H9 (cell line): ENCODE data around the gene LRRC37A3. TPM values are rescaled to one million over a fixed set of nuclear protein-coding genes. Genes with fewer than 3 reads are reported as not detected.
"Not testable (repeated sequence)": the region's sequence is repeated elsewhere in the genome, so short reads cannot be mapped to it uniquely, and the experiment has no call there.

Experiments used
- DNase-seq: peaks from one replicate; pipeline ENCODE4 v3.0.0-alpha.2; 2017
- H2AFZ ChIP-seq: one replicate; pipeline ENCODE4 v1.6.1; 2013; ENCODE audit warnings: mild to moderate bottlenecking, low read length, control low read depth, moderate library complexity
- H2AK5ac ChIP-seq: 2 replicates; pipeline ENCODE4 v1.6.1; 2013; ENCODE audit warnings: low read length, control low read depth, mixed read lengths; ENCODE audit not compliant: insufficient read length
- H2BK120ac ChIP-seq: one replicate; pipeline ENCODE4 v1.6.1; 2013; ENCODE audit warnings: low read depth, mild to moderate bottlenecking, low read length, control low read depth, inconsistent platforms; ENCODE audit not compliant: poor library complexity, severe bottlenecking
- H2BK12ac ChIP-seq: 2 replicates; pipeline ENCODE4 v1.6.1; 2013; ENCODE audit warnings: low read length, control low read depth, mixed read lengths, low read depth; ENCODE audit not compliant: insufficient read length
- H2BK15ac ChIP-seq: 2 replicates; pipeline ENCODE4 v1.6.1; 2013; ENCODE audit warnings: low read depth, low read length, control low read depth
- H2BK20ac ChIP-seq: one replicate; pipeline ENCODE4 v1.6.1; 2013; ENCODE audit warnings: low read depth, mild to moderate bottlenecking, low read length, control low read depth, inconsistent platforms; ENCODE audit not compliant: poor library complexity, severe bottlenecking
- H2BK5ac ChIP-seq: 2 replicates; pipeline ENCODE4 v1.6.1; 2013; ENCODE audit warnings: low read length, control low read depth, mixed read lengths; ENCODE audit not compliant: insufficient read length
- H3K14ac ChIP-seq: 2 replicates; pipeline ENCODE4 v1.6.1; 2013; ENCODE audit warnings: low read length, control low read depth; ENCODE audit not compliant: insufficient read depth
- H3K18ac ChIP-seq: 2 replicates; pipeline ENCODE4 v1.6.1; 2013; ENCODE audit warnings: low read depth, mild to moderate bottlenecking, mixed read lengths, low read length, control low read depth; ENCODE audit not compliant: insufficient read length
- H3K23ac ChIP-seq: 2 replicates; pipeline ENCODE4 v1.6.1; 2013; ENCODE audit warnings: low read length, control low read depth, mixed read lengths, low read depth; ENCODE audit not compliant: insufficient read length
- H3K23me2 ChIP-seq: 2 replicates; pipeline ENCODE4 v1.6.1; 2013; ENCODE audit warnings: low read depth, mild to moderate bottlenecking, mixed read lengths, low read length, control low read depth; ENCODE audit not compliant: insufficient read length, poor library complexity, severe bottlenecking
- H3K27ac ChIP-seq: 2 replicates; pipeline ENCODE4 v1.5.1; 2013; ENCODE audit warnings: low read length, control low read depth, mixed read lengths, low read depth; ENCODE audit not compliant: insufficient read length
- H3K27me3 ChIP-seq: 2 replicates; pipeline ENCODE4 v1.6.1; 2013; ENCODE audit warnings: low read length, control low read depth, inconsistent platforms; ENCODE audit not compliant: insufficient read depth
- H3K4ac ChIP-seq: 2 replicates; pipeline ENCODE4 v1.6.1; 2013; ENCODE audit warnings: low read depth, mild to moderate bottlenecking, control low read depth, inconsistent platforms, low read length, moderate library complexity
- H3K4me1 ChIP-seq: 2 replicates; pipeline ENCODE4 v1.6.1; 2013; ENCODE audit warnings: low read length, control low read depth, inconsistent platforms; ENCODE audit not compliant: insufficient read depth
- H3K4me2 ChIP-seq: 2 replicates; pipeline ENCODE4 v1.6.1; 2013; ENCODE audit warnings: low read length, control low read depth, mixed read lengths; ENCODE audit not compliant: insufficient read length, insufficient read depth
- H3K56ac ChIP-seq: 2 replicates; pipeline ENCODE4 v1.6.1; 2013; ENCODE audit warnings: low read depth, mild to moderate bottlenecking, mixed read lengths, low read length, control low read depth; ENCODE audit not compliant: insufficient read length
- H3K79me1 ChIP-seq: 2 replicates; pipeline ENCODE4 v1.6.1; 2013; ENCODE audit warnings: low read depth, mild to moderate bottlenecking, moderate library complexity, low read length, control low read depth, inconsistent platforms; ENCODE audit not compliant: insufficient read depth, poor library complexity, severe bottlenecking
- H3K79me2 ChIP-seq: 2 replicates; pipeline ENCODE4 v1.6.1; 2013; ENCODE audit warnings: low read length, control low read depth, inconsistent platforms; ENCODE audit not compliant: insufficient read depth
- H3K9ac ChIP-seq: 2 replicates; pipeline ENCODE4 v1.6.1; 2013; ENCODE audit warnings: low read length, control low read depth, mixed read lengths; ENCODE audit not compliant: insufficient read length; ENCODE audit errors: extremely low read depth
- H3K9me3 ChIP-seq: one replicate; pipeline ENCODE4 v1.6.1; 2013; ENCODE audit warnings: low read depth, low read length, inconsistent platforms; ENCODE audit not compliant: control insufficient read depth
- H3T11ph ChIP-seq: one replicate; pipeline ENCODE4 v1.6.1; 2013; ENCODE audit warnings: mild to moderate bottlenecking, low read length, control low read depth, inconsistent platforms
- H4K20me1 ChIP-seq: one replicate; pipeline ENCODE4 v1.6.1; 2013; ENCODE audit not compliant: control insufficient read depth, insufficient read length, insufficient read depth
- H4K5ac ChIP-seq: 2 replicates; pipeline ENCODE4 v1.6.1; 2013; ENCODE audit warnings: low read depth, mild to moderate bottlenecking, mixed read lengths, low read length, control low read depth; ENCODE audit not compliant: insufficient read length
- H4K8ac ChIP-seq: replicated peaks from 2 replicates; pipeline ENCODE4 v1.6.1; 2013; ENCODE audit warnings: low read length, control low read depth, mixed read lengths, low read depth; ENCODE audit not compliant: insufficient read length
- H4K91ac ChIP-seq: 2 replicates; pipeline ENCODE4 v1.6.1; 2013; ENCODE audit warnings: low read depth, mild to moderate bottlenecking, moderate library complexity, mixed read lengths, low read length, control low read depth; ENCODE audit not compliant: insufficient read length
- H3K27ac Mint-ChIP-seq, 3 experiments: 2 replicates in 2 of 3; 3 replicates in 1 of 3; pipeline ENCODE4 v1.8.0; 2020 to 2021; ENCODE audit warnings: mixed read lengths in 3 of 3, mild to moderate bottlenecking in 1 of 3, moderate library complexity in 1 of 3
- H3K27me3 Mint-ChIP-seq: 2 replicates; pipeline ENCODE4 v1.8.0; 2021; ENCODE audit warnings: low read depth, mild to moderate bottlenecking, moderate library complexity, mixed read lengths
- H3K36me3 Mint-ChIP-seq, 3 experiments: 2 replicates in 2 of 3; 3 replicates in 1 of 3; pipeline ENCODE4 v1.8.0; 2020 to 2021; ENCODE audit warnings: low read depth in 3 of 3, mixed read lengths in 3 of 3; ENCODE audit not compliant: insufficient read depth in 1 of 3
- H3K4me1 Mint-ChIP-seq, 2 experiments: 2 replicates each; pipeline ENCODE4 v1.8.0; 2020; ENCODE audit warnings: mixed read lengths in 2 of 2
- H3K4me3 Mint-ChIP-seq, 2 experiments: 2 replicates in 1 of 2; 3 replicates in 1 of 2; pipeline ENCODE4 v1.8.0; 2020 to 2021; ENCODE audit warnings: mild to moderate bottlenecking in 2 of 2, mixed read lengths in 2 of 2, moderate library complexity in 1 of 2
- H3K9me3 Mint-ChIP-seq, 2 experiments: 2 replicates in 1 of 2; 3 replicates in 1 of 2; pipeline ENCODE4 v1.8.0; 2020; ENCODE audit warnings: mild to moderate bottlenecking in 2 of 2, mixed read lengths in 2 of 2, moderate library complexity in 1 of 2
- WGBS: extraction: QIAGEN DNeasy Blood & Tissue Kit; methylation state at CpG from one replicate; pipeline ENCODE4 v1.1.7; 2013; ENCODE audit warnings: missing lambda C conversion rate, low lambda C conversion rate, mixed read lengths; ENCODE audit not compliant: insufficient read length; ENCODE audit errors: extremely low coverage; 5-methylcytosine and 5-hydroxymethylcytosine counted together
- total RNA-seq: library from RNA; stranded (reverse); gene quantifications from 2 replicates; pipeline ENCODE4 v1.2.1, GENCODE V29; 2021
- TF ChIP-seq, protein P1 (sequence below): fragments of 200-600 bp; sonication (generic); conservative IDR thresholded peaks from 3 replicates; pipeline ENCODE4 v1.8.0; 2021; ENCODE audit warnings: antibody characterized with exemption, mild to moderate bottlenecking

Gene LRRC37A3
- total RNA-seq, 1 experiment from 2014 or later, result 5.4 TPM

DNA sequence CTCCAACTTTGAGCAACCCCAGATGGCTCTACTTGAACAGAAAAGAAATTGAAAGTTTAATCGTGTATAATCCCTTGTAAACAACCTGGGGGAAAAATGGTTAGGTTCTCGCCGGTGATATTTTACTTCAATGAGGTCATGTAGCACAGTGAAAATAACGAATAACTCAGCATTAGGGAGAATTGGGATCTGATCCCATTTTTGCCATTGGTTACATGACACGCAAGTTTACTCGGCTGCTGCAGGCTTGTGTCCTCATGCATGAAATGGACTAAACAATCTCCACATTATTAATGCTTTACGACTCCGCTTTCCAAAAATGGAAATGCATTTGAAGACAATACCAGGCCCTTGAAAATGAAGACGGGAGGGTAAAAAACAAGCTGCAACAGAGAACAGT lies 45.5 kb upstream of the LRRC37A3 start:
- Histone ChIP-seq H2BK5ac (no peak overlapping the region), H3K56ac (no peak overlapping the region), H2AK5ac (no peak overlapping the region), H4K91ac (no peak overlapping the region), H4K8ac (no peak overlapping the region), H3K9ac (no peak overlapping the region), H3K4me2 (no peak overlapping the region), H3K23me2 (no peaks in the 10 kb centered on the region), H4K5ac (no peak overlapping the region), H3K27ac (no peak overlapping the region), H2BK20ac (no peak overlapping the region), H3K4me1 (no peaks in the 10 kb centered on the region), H3K23ac (no peak overlapping the region), H3T11ph (no peak overlapping the region), H3K9me3 (no peaks in the 10 kb centered on the region), H3K18ac (no peak overlapping the region), H2BK15ac (no peak overlapping the region), H2BK120ac (no peak overlapping the region), H2AFZ (no peak overlapping the region), H3K4ac (no peak overlapping the region), H4K20me1 (no peaks in the 10 kb centered on the region), H3K27me3 (no peaks in the 10 kb centered on the region), H3K79me1 (no peaks in the 10 kb centered on the region), H2BK12ac (no peak overlapping the region), H3K14ac (no peak overlapping the region), H3K79me2 (no peaks in the 10 kb centered on the region)
- WGBS, result no CpG with 5 or more reads among the region's 9 CpGs
- Mint-ChIP-seq H3K36me3 (no peaks in the 10 kb centered on the region), H3K4me1 (peaks cover 0 to 15% of the 10 kb centered on the region in 2 experiments; a peak in 2 of 4 replicates), H3K27me3 (peaks cover 24% of the 10 kb centered on the region), H3K27ac (no peak overlapping the region), H3K4me3 (no peak overlapping the region), H3K9me3 (no peaks in the 10 kb centered on the region)
- TF ChIP-seq, protein P1, sequence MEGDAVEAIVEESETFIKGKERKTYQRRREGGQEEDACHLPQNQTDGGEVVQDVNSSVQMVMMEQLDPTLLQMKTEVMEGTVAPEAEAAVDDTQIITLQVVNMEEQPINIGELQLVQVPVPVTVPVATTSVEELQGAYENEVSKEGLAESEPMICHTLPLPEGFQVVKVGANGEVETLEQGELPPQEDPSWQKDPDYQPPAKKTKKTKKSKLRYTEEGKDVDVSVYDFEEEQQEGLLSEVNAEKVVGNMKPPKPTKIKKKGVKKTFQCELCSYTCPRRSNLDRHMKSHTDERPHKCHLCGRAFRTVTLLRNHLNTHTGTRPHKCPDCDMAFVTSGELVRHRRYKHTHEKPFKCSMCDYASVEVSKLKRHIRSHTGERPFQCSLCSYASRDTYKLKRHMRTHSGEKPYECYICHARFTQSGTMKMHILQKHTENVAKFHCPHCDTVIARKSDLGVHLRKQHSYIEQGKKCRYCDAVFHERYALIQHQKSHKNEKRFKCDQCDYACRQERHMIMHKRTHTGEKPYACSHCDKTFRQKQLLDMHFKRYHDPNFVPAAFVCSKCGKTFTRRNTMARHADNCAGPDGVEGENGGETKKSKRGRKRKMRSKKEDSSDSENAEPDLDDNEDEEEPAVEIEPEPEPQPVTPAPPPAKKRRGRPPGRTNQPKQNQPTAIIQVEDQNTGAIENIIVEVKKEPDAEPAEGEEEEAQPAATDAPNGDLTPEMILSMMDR, result no peak
- no peak for DNase-seq

DNA sequence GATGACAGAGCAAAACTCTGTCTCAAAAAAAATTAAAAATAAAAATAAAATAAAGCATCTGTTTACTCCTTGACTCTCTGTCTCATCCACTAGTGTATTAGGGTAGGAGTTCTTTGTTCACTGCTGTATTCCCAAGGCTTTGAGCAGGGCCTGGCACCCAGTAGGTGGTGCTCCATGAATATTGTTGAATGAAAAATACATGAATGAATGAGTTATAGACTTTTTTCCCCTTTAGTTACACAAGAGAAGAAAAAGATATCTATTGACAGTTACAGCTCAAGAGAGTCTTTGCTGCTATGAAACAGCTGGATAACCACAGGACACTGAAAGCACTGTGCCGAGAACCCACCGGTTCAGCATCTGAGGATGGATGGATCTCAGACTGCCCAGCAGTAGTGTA lies 44.5 kb upstream of the LRRC37A3 start:
- H3K14ac ChIP-seq, H3K4me2 ChIP-seq, H3K4me3 Mint-ChIP-seq, H2BK15ac ChIP-seq, H2BK20ac ChIP-seq, H3K4me1 ChIP-seq, H3K27ac ChIP-seq, H3K9ac ChIP-seq, H3K9me3 Mint-ChIP-seq, H4K5ac ChIP-seq, H3K79me1 ChIP-seq, H2BK120ac ChIP-seq, H3K9me3 ChIP-seq, H3K4ac ChIP-seq, H2AK5ac ChIP-seq, H3K36me3 Mint-ChIP-seq, H3K79me2 ChIP-seq, H2BK12ac ChIP-seq, H3K27me3 ChIP-seq, H3K23me2 ChIP-seq, H2BK5ac ChIP-seq, DNase-seq, H4K20me1 ChIP-seq, H4K8ac ChIP-seq, H3K56ac ChIP-seq, H3T11ph ChIP-seq, H2AFZ ChIP-seq, H3K23ac ChIP-seq, H4K91ac ChIP-seq, H3K27ac Mint-ChIP-seq, H3K18ac ChIP-seq: not testable (repeated sequence)
- H3K27me3 Mint-ChIP-seq, result peaks cover 24% of the 10 kb centered on the region
- no CpG with 5 or more reads among the region's 2 CpGs for WGBS
- H3K4me1 Mint-ChIP-seq, result peaks cover 0 to 15% of the 10 kb centered on the region in 2 experiments; a peak in 2 of 4 replicates
